GM10847 (cell line): ENCODE results near the gene MTCH2.

ENCODE experiments used
- POLR2A ChIP-seq: IDR thresholded peaks from 2 replicates; pipeline ENCODE4 v1.6.1; 2011; ENCODE audit not compliant: insufficient read length; ENCODE audit errors: extremely low read depth

Gene MTCH2

DNA sequence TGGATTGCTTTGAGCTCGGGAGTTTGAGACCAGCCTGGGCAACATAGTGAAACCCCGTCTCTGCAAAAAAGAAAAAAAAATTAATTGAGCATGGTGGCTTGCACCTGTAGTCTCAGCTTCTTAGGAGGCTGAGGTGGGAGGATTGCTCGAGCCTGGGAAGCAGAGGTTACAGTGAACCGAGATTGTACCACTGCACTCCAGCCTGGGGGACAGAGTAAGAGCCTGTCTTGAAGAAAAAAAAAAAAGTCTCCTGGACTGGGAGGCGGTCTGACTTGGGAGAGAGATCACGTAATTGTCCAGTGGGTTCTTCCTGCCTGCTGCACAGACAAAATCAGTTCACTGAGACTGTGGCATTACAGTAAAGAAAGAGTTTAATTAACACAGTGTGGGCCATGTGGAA, 3.1 kb upstream of the MTCH2 start:
- TF ChIP-seq POLR2A = no peak

DNA sequence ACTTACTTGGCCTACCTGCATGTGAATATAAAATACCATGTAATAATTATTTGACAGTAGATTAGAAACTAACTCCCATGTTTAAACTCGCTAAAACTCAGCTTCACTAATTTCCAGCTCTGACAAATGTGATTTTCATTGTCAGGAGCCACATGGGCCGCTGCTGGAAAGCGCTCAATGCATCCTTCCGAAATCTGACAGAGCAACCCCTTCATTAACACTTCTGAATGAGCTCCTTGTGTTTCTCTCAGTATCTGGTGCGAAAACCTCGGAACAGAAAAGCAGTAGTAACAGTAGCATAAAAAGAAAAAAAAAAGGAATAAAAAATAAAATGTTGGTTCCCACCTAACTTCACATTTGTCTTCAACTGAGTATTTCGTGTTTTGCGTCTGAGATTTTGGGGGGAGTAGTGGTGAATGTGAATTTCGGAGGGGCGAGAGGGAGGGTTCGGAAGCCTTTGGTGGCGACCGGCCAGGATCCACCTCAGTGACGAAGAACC, 710 bp downstream of the MTCH2 start:
- TF ChIP-seq POLR2A = no peak

DNA sequence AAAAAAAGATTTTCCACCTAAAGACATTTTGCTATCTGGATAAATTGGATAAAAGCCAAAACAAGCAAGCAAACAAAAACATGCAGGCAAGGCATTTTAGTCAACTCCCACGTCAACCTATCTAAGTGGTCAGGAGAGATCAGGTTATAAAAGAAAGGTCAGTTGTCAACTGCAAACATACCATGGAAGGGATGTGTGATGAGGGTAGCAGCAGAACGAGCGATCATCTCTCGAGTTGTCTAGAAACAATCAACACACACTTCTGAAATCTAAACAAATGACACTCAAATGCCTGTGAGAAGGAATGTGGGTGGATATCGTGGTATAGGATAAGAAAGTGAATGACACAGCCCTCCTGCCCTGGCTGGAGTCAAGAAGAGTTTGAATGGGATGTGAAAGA, 10.9 kb downstream of the MTCH2 start:
- TF ChIP-seq POLR2A = no peak

DNA sequence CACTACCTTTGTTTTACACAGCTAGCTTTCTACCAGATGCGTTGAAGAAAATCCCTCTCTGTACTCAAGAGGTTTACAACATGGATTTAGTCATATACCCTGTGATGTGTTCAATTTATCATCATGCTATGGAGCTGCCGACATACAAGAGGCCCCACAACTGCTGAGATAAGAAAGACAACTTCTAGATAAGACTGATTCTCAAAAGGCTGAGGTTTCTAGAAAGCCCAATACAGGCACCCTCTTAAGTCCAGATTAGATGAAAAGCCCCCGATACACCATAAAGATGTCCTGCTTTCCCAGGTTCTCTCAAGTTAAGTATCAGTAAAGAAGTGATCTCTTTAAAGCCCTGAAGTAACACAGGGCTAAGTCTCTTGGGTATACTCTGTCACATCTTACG, 14.3 kb downstream of the MTCH2 start:
- no peak for TF ChIP-seq POLR2A

DNA sequence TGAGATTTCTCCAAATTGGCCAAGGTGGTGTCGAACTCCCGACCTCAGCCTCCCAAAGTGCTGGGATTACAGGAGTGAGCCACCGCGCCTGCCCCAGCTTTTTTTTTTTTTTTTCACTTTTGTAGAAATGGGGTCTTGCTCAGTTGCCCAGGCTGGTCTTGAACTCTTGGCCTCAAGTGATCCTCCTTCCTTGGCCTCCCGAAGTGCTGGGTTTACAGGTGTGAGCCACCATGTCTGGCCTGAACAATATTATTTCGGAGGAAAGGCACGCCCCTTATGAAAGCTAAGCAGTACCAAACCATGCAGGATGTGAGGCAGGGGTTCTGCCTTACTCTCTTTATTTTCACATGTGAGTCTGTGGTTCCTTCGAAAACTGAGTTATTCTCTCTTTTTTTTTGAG, 16.1 kb downstream of the MTCH2 start:
- no peak for TF ChIP-seq POLR2A

DNA sequence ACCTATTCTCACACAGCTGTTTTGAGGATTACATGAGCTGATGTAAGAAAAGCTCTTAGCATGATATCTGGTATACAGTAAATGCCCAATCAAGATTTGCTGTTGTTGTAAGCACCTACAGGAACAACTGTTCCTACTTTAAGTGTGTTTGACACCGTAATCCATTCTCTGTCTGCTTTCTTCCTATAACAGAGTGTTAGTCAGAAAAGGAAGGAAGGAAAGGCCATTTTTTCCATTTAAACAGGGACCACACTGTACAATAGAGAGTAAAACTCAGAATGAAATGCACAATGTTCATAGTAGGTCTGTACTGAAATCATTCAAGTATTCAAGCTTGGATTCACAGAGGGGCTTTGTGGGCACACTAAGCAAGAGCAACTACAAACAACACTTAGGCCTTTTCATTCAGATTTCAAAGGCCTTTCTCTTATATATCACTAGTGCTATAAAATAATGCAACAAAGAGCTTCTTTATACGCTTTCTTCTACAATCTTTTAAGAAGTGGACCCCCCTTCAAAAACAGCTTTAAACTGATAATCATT, 21.5 kb downstream of the MTCH2 start:
- no peak for TF ChIP-seq POLR2A

DNA sequence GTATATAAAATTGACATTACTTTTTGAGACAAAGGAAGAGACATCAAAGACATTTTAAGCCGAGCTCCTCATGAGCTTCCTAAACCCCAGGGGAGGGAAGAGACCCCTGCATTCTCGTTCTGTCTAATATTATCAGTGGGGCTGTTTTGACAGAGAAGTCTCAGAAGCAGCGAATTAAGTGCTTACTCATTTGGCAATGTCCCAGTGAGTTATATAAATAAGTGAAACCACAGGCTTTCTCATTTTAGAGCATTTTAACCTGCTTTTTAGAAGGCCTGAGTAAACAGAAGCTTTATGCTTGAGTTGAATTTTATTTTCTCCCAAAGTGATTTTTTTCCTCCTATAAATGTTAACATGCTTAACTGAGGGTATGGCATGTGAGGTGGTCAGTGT, 24.9 kb downstream of the MTCH2 start:
- no peak for TF ChIP-seq POLR2A

DNA sequence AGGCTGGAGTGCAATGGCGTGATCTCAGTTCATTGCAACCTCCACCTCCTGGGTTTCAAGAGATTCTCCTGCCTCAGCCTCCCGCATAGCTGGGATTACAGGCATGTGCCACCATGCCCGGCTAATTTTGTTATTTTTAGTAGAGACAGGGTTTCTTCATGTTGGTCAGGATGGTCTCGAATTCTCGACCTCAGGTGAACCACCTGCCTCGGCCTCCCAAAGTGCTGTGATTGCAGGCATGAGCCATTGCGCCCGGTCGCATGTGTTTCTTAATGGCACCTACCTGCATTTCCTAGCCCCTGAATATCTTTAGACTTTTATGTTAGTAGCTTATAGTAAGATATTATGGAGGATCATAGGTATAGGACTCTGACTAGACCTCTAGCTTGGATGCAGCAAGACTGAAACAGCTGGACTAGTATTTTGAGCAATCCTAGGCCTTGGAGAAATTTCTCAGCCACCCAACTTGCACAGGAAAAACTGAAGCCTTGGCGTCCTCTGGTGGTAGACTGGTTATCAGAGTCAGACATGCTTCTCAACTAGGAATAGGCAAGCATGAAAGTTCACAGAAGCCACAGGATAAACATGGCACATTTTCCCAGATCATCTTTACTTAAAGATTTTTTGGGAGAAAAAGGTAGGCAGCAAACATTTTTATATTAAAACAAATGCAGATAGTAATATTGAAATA, 25.5 kb downstream of the MTCH2 start:
- TF ChIP-seq POLR2A = no peak

DNA sequence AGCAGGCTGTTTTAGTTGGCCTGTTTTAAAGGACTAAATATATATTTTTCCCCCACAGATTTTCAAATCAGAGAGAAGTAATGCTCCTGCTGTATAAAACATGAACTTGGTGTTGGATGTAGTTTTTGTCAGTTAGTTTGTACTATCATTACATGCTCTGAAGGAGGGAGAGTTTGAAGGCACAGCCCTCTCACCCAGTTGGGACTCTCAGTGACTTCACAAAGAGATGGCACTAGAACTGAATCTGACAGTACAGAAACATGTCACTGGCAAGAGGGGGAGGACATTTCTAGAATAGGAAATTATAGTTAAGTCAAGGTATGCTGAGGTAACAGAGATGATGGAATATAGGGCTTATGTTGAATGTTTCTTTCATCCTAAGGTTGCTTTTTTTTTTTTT, 27.1 kb downstream of the MTCH2 start:
- no peak for TF ChIP-seq POLR2A

DNA sequence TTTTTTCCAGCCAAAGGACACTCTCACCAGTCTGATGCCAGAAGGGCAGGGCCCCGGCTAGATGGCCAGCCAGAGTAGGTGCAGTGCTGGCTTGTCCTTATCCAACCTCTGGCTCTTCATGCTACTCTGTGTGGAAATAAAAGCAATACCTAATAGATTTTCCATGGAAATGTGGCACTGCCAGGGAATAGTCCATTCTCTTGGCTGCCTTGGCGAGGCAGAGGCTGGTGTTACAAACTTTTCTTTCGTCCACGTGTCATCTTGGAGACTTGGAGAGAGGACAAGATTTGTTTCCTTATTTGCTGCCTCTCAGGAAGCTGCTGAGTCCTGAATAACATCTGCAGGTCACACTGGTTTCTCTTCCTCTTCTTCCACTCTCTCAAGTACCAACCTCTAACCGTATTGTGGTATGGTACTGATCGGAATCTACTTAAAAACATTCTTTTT, 31.0 kb downstream of the MTCH2 start:
- no peak for TF ChIP-seq POLR2A

DNA sequence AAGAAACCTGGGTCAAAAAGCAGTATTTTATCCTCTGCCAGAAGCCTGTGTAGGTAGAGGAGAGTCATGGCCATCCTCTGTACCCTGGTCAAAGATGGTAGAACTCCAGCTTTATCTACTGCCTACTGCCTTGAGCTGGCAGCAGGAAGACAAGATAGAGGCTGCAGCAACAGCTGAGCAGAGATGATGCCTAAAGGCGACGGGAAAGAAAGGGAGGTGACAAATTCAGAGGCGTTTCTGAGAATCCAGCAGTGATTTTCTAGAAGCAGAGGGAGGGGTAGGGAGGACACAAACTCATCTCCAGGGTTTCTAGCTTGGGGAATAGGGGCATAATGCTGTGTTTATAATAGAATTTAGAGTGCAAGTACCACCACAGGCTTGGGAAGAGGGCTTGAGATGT, 32.7 kb downstream of the MTCH2 start:
- no peak for TF ChIP-seq POLR2A

DNA sequence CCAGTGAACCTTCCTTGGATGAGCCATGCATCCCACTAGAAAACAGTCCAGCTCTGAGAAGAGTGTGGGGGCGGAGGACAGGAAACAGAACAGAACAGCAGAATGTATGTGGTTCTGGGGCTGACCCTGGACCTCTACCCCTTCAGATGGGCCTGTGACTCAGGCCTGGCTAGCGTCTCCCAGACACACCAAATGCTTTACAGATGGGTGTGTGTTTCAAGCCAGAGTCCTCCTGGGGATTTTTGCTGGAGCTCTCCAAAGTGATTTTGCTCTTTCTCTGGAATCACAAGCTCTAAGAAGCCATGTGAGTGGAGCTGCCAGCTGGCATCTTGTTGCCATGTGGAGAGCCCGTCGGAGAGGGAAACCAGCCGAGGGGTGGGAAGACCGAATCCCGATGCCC, 35.0 kb downstream of the MTCH2 start:
- no peak for TF ChIP-seq POLR2A

DNA sequence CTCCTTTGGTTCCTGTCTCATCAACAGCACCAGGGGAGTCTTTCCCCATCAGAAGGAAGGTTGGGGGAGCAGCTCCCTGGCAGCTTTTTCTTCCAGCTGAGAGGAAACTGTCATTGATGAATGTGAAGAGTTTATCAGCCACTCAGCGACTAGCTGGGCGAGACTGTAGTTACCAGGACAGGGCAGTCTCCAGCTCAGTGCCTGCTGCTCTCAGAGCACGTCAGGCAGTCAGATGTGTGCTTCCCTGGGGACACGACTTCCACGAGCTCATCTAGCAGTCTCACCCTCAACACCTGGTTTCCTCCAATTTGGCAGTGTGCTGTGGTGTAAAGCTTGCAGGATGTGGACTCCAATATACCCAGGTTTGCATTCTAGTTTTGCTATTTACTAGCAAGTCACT, 35.6 kb downstream of the MTCH2 start:
- TF ChIP-seq POLR2A = no peak

DNA sequence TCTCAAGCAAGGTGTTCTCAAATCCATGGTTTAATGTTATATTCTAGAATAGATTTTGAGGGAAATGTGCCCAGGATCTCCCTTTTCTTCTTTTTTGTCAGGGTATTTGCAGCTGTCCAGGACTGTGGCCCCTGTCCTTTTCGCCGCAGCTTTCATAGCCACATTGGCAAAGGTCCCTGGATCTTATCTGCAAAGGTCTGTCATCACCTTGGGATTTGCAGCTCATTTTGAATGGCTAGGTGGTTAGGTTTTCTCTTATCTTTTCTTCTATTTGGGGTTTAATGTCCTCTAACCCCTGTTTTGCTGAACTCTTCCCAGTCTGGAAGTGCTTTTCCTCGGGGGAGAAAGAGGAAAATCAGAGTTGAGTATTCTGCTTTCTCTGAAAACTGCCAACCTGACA, 36.4 kb downstream of the MTCH2 start:
- TF ChIP-seq POLR2A = no peak

DNA sequence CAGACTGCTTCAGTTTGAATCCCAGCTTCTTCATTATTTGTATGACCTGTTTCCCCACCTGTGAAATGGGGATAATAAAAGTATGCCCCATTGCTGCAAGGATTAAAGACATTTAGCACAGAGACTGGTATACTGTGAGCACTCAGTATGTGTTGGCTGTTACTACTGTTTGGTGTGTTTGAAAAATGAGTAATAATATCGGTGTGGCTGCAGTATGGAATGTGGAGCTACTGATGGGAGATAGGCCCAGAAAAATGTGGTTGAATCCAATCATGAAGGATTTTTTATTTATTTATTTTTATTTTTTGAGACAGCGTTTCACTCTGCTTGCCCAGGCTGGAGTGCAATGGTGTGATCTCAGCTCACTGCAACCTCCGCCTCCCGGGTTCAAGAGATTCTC, 39.1 kb downstream of the MTCH2 start:
- TF ChIP-seq POLR2A = no peak

DNA sequence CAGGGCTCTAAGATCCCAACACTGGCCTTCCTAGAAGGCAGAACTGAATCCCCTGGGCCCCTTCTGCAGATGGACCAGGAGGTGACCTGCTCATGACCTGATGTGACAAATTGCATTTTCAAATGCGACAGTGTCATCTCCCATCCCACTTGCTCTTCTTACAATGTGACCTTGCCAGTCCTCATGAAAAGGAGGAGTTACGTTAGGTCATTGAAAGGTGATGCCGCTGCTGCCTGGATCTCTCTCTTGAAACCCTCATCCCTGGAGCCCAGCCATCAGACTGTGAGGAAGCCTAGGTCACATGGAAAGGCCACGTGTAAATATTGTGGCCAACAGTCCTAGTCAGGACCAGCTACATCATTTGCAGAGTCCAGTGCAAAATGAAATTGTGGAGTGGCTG, 42.5 kb downstream of the MTCH2 start:
- TF ChIP-seq POLR2A = no peak

DNA sequence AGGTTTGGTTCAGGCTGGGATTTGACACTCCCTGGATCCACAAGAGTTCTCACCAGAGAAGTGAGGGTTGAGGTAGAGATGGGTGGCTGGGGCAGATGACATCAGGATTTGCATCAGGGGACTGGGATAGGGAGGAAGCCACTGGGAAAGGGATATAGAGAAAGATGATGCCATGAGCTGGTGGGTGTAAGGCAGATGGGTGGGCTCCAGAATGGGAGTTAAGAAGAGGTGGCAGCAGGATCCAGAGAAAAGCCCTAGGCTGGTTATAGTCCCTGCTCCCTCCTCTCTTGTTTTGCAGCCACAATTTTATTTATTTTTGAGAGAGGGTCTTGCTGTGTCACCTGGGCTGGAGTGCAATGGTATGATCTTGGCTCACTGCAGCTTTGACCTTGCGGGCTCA, 46.4 kb downstream of the MTCH2 start:
- TF ChIP-seq POLR2A = no peak
